Measurements from ENCODE around the gene ADAMTS13.

ADAMTS13 gene

GRCh38 chr9:133473743-133474142, 51.6 kb downstream of the ADAMTS13 start:
- DNase-seq = no peak

DNA sequence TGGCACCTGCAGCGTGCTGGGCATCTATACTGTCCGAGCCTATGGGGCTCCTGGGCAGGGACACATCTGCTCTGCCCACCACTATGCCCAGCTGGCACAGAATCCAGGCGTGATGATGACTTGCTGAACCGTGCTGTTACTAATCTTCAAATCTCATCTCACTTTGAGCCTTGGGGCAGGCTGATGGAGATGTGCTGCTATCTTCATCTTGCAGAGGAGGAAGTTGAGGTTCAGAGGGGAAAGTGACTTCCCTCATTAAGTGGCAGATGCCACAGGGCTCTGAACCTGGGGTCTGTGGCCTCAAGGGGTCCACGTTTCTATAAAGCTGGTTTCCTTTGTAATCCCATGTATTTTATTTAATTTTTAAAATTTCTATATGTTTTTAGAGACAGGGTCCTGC, 52.0 kb downstream of the ADAMTS13 start:
- no peak for DNase-seq

- no peak for DNase-seq
These were observed 52.7 kb downstream of the ADAMTS13 start for GRCh38 chr9:133474853-133475252.

DNA sequence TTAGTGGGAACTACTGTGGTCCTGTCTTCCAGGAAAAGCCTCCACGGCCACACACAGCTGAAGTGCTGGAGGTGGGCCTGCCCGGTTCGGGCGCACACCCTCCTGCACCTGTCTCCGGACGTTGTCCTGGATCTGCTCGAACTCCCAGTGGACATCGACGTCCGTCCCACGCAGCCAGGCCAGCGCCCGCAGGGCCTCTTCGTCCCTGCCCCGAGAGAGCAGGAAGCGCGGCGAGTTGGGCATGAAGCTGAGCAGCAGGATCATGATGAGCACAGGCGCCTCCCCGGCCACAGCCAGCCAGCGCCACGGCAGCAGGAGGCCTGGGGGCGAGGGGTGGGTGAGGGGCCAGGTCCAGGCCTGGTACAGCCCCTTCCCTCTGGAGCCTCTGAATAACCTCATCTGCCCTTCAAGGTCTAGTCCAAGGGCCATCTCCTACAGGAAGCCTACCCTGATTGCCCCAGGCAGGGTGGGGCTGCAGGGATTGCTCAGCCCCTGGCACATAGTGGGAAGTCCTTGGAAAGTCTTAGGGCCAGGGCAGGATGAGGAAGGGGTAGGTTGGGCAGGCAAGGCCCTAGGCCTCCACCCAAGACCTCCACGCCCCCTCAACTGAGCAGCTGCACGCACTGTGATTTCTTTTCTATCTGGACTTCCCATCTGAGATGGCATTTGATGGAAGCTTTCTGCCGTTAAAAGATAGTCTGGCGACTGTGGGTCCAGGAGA, 53.3 kb downstream of the ADAMTS13 start:
- no peak for DNase-seq

DNA sequence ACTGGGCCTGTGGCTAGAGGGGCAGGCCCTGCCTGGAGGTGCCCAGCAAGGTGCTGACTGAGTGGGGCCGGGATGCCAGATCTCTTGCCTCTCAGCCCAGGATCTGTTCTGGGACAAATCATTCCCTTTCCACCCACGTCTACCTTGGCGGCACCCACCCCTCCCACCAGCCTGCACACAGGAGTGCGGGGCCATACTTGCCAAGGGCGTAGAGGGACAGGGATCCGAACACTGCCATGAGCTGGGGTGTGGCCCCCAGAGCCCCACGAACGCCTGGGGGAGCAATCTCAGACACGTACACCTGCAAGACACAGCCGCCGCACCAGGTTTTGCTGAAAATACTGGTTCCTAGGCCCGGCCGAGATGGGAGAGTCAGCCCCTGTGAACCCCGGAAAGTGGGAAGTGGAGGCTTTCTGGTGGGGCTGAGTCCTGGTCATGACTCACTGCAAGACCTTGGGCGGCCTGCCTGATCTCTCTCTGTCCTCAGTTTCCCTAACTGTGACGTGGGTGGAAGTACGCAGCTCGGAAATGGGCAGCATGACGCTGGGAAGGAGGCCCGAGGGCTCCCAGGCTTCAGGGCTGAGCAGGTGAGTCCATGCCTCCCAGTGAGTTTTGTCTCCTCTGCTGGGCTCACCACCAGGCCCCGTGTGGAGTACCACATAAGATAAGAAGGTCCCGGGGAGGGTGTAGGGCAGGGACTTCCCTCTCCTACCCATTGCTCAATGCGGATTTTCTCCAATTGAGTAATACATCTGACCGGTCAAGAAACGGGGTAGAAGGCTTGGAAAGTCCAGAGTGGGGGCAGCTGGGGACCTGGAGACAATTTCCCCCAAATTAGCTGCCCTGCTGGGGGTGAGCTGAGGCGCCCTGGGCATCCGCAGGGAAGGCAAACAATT, 54.1 kb downstream of the ADAMTS13 start:
- DNase-seq = no peak

GRCh38 chr9:133476941-133477340, 54.8 kb downstream of the ADAMTS13 start:
- DNase-seq = no peak

- DNase-seq = no peak
These were observed 55.3 kb downstream of the ADAMTS13 start for GRCh38 chr9:133477461-133477860.

DNA sequence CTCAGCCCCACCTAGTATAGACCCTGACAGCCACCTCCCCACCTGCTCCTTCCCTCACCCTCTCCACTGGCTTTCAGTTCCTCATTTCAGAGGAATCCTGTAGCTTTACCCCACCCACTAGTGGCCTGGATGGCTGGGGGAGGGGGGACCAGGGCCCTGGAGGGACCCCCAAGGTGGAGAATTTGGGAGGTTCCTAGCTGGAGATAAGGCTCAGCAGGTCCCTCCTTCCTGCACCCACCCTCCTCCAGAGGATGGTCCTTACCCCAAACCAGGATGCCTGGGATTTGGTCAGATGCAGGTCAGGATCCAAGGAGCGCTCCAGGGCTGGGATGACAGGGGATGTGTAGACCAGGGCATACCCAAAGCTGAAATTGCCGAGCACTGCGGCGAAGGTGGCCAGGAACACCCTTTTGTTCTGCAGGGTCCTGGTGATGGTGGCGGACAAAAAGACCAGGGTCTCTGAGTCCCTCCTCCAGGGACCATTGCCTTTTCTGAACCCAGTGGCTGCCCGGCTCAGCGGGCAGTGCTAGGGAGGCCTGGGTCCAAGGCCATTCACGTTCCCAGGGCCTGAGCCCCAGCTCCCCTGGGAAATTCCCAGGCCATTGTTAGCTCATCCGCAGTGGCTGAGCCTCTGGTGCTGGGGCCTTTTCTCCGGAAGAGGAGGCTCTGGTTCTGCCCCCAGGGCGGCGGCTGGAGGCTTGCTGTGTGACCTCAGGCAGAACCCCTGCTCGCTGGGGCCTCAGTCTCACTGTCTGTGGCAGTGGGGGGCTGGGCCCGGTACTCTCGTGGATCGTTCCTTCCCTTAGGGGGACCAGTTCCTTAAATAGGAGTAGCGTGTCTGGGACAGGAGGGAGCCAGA, 56.1 kb downstream of the ADAMTS13 start:
- DNase-seq = no peak

GRCh38 chr9:133478851-133479711, 56.9 kb downstream of the ADAMTS13 start, which contains the start of gene SLC2A6:
Gene SLC2A6, minus strand, starts transcription at chr9:133479099. Its CDS starts 40 bp downstream, at chr9:133479059.
- peak; percentile 77 for DNase-seq

GRCh38 chr9:133483611-133484010, 61.4 kb downstream of the ADAMTS13 start:
- DNase-seq = no peak

DNA sequence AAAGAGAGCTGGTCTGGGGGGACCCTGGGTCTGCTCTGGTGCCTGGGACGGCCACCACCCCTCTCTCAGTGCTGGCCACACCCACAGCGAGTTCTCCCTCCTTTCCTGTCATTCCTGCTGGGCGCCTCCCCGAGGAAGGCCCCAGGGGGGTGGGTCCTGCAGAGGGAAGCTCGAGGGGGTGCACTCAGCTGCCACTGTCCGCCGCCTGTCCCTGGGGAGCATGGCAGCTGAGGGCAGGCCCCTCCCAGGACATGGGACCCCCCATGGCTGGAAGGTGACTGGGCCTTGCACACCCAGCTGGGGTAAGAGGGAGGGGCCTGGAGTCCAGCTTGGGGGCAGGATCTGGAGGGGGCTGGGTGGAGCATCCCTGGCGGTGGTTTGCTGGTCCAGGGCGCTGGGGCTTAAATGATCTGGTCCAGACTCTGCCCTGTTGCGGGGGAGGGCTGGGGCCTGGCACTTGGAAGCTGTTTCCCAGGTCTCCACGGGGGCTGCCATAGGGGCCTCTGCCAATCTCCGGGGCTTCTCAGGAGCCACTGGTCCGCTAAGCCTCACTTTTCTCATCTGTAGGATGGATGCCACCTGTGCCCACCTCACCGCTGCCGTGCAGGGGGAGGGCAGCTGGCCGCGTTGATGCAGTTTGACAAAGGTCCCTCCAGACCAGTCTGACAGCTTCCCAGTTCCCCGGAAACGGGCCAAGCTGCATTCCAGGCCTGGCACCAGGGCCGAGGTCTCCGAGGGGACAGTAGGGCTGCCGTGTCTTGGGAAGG, 62.7 kb downstream of the ADAMTS13 start:
- DNase-seq = no peak

DNA sequence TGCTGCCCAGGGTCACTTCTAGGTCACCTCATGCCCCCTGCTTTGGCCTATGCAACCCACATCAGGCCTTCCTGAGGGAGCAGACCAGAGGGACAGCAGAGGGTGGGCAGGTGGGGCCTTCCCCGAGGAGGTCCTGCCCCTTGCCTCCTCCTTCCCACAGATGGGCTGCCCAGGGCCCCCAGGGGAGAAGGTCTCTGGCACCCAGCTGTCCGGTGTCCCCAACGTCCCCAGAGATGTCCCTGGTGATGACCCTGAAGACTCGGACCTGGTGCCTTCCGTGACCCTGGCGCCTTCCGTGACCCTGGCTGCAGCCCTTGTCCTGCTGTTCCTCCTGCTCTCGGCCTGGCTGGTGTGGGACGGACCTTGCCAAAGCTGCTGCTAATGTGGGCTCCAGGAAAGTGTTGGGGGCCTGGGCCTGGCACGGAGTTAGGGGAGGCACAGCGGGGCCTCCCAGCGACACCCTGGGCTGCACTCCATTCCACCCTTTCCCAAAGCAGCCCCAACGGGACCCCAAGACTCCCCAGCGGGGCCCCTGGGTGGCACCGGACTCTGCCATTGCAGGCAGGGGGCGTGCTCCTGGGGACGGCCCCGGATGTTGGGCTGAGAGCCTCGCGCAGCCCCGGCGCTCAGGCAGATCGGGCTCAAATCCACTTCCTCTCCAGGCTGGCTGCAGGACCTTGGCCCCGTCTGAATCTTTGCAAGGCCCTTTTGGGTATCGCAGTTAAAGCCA, 63.5 kb downstream of the ADAMTS13 start:
- no peak for DNase-seq

- no peak for DNase-seq
These were observed 65.2 kb downstream of the ADAMTS13 start for GRCh38 chr9:133487331-133487725.

GRCh38 chr9:133488686-133489252, 66.6 kb downstream of the ADAMTS13 start:
- no peak for DNase-seq

GRCh38 chr9:133489253-133490190, 67.4 kb downstream of the ADAMTS13 start:
- no peak for DNase-seq

DNA sequence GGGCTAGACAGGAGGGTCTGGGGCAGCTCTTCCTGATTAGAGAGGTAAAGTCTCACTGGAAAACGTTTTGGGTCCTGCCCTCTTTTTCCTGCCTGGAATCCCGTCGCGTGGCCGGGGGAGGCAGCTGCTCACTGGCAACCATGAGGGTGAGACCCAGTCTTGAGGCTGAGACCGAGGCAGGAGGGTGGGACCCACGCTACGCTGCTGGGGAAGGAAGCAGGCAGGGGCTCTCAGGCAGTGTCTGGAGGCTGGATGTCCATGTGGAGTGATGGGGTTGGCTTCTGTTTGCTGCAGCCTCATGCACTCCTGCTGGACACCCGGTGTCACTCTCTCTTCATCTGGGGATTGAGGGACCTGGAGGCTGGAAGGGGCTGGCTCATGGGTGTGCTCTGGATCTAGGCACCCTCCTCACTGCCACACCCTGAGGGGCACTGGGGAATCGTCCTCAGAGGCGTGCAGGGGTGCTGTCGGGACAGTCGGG, 68.1 kb downstream of the ADAMTS13 start:
- DNase-seq = no peak

DNA sequence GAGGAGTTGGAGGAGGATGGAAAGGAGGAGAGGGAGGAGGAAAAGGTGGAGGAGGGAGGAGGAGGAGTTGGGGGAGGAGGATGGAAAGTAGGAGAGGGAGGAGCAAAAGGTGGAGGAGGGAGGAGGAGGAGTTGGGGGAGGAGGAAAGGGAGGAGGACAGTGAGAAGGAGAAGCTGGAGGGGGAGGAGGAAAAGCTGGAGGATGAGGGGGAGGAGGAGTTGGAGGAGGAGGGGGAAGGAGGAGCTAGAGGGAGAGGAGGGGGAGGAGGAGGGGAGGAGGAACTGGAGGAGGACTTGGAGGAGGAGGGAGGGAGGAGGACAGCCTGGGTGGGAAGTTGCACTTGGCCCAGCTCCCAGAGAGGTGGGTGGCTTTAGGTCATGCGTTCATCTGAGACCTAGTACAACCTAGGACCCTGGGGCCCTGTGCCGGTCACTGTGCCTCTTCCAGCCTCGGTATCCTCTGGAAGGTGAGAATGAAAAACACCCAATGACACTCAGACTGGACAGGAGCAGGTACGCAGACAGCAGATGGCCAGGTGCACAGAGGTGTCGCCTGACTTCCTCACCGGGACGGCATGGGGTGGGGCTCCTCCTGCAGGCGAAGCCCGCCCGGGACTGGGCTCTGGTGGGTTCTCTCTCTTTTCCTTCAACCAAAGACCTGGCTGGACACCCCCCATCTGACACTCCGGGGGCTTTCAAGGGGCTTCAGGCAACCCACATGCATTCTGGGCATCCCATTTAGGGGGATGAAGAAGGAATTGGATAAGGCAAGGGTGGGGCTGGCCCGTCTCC, 68.9 kb downstream of the ADAMTS13 start:
- DNase-seq = no peak

DNA sequence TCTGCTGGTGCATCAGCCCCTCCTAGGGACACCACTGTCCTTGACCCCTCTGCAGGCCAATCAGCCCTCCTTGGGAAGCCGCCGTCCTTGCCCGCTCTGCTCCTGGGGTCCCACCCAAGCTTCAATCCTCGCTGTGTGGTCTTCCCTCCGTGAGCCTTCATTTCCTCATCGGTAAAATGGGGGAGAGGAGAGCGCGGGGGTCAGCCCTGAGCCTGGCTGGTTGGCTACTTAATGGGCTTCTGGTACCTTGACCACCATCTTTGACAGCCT, 69.4 kb downstream of the ADAMTS13 start:
- no peak for DNase-seq
